Esophagus squamous epithelium (tissue), 5 donors: Measurements from ENCODE around the gene PMEPA1. TPM values are rescaled to one million over a fixed set of nuclear protein-coding genes. Genes with fewer than 3 reads are reported as not detected.

Source experiments
- DNase-seq: peaks from one replicate; lab custom pipeline; 2025; lab: John Stamatoyannopoulos, UW
- H3K27ac ChIP-seq, 4 donors: fragments of 200-600 bp; sonication (generic); one replicate each; pipeline ENCODE4 v1.5.1; 2016 to 2019; ENCODE audit warnings: mild to moderate bottlenecking in 1 of 4
- H3K27me3 ChIP-seq, 4 donors: fragments of 200-600 bp; sonication (generic); 1 replicate in 3 of 4; 2 replicates in 1 of 4; pipeline versions ENCODE4 v1.5.1 to v1.6.0; 2017 to 2021; ENCODE audit warnings: antibody characterized with exemption in 1 of 4
- H3K36me3 ChIP-seq, 3 donors: fragments of 200-600 bp; sonication (generic); one replicate each; pipeline ENCODE4 v1.5.1; 2016 to 2019
- H3K4me1 ChIP-seq, 3 donors: fragments of 200-600 bp; sonication (generic); one replicate each; pipeline ENCODE4 v1.5.1; 2017 to 2019
- H3K4me3 ChIP-seq, 4 donors: fragments of 200-600 bp; sonication (generic); 1 replicate in 3 of 4; 2 replicates in 1 of 4; pipeline ENCODE4 v1.5.1; 2016 to 2019; ENCODE audit warnings: mild to moderate bottlenecking in 2 of 4, moderate library complexity in 1 of 4
- H3K9me3 ChIP-seq, 3 donors: fragments of 200-600 bp; sonication (generic); one replicate each; pipeline ENCODE4 v1.5.1; 2016 to 2019
- POLR2A ChIP-seq, 4 donors: fragments of 450-650 bp; IDR thresholded peaks; one replicate each; pipeline ENCODE4 v1.6.1; 2017; ENCODE audit warnings: antibody characterized with exemption in 4 of 4, mild to moderate bottlenecking in 4 of 4, moderate library complexity in 3 of 4
- WGBS, 2 donors: methylation state at CpG; one replicate each; pipeline ENCODE4 v1.1.5; 2018; 5-methylcytosine and 5-hydroxymethylcytosine counted together
- intact Hi-C: fragments of 100-400 bp; cut with DNase I; formaldehyde crosslinking; loops from one replicate; pipeline ENCODE4 v1.15.0; 2022
- total RNA-seq, 4 donors: library from RNA; depleted of rRNA; stranded (reverse); fragments of >200 nt; gene quantifications; one replicate each; pipeline ENCODE4 v1.1.0, GENCODE V29; 2016
- TF ChIP-seq, protein P1 (sequence below), 6 experiments: fragments of 450-650 bp in 4 of 6; fragments of 200-600 bp in 2 of 6; sonication (generic) in 2 of 6; IDR thresholded peaks; one replicate each; pipeline ENCODE4 v1.5.1; 2016 to 2019; ENCODE audit warnings: antibody characterized with exemption in 6 of 6, mild to moderate bottlenecking in 4 of 6, moderate library complexity in 4 of 6
- donor health status: DM: yes; HTN: yes; CAD: no.

The PMEPA1 gene
- total RNA-seq, 4 donors from 2014 or later, result 0.95 to 4.6 (median 2.6) TPM

DNA sequence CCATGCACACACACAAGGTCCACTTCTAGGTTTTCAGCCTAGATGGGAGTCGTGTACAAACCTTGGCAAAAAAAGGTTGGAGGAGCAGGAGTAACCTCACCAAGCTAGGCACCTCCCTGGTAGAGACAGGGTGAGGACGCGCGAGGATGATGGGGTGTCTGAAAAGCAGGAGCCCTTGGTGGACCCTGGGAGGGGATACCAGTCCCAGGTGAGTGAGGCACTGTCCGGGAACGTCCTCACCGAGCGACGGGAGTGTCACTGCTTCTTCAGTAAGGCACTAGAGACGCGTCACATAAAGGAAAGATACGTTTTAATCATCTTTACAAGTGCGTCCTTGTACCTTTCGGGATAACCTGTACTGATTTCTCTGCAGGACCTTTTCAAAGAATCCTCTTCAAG, 60.2 kb downstream of the PMEPA1 start:
- DNase-seq, result no peak
- Histone ChIP-seq H3K27ac (no peak overlapping the region), H3K4me1 (no peaks in the 10 kb centered on the region), H3K9me3 (no peaks in the 10 kb centered on the region), H3K4me3 (no peak overlapping the region), H3K27me3 (no peaks in the 10 kb centered on the region), H3K36me3 (peaks cover 0 to 23% (median 5%) of the 10 kb centered on the region in 3 donors)
- no peak for TF ChIP-seq POLR2A (IDR thresholded peaks at IDR 0.05)
- TF ChIP-seq, protein P1, sequence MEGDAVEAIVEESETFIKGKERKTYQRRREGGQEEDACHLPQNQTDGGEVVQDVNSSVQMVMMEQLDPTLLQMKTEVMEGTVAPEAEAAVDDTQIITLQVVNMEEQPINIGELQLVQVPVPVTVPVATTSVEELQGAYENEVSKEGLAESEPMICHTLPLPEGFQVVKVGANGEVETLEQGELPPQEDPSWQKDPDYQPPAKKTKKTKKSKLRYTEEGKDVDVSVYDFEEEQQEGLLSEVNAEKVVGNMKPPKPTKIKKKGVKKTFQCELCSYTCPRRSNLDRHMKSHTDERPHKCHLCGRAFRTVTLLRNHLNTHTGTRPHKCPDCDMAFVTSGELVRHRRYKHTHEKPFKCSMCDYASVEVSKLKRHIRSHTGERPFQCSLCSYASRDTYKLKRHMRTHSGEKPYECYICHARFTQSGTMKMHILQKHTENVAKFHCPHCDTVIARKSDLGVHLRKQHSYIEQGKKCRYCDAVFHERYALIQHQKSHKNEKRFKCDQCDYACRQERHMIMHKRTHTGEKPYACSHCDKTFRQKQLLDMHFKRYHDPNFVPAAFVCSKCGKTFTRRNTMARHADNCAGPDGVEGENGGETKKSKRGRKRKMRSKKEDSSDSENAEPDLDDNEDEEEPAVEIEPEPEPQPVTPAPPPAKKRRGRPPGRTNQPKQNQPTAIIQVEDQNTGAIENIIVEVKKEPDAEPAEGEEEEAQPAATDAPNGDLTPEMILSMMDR (IDR thresholded peaks at IDR 0.05), result no peak
- intact Hi-C loops, result loop anchor here (5.0 to 10.0 kb wide), 2 partner anchors 445 to 533 kb away; no protein-coding TSS in a partner anchor
- 85 to 94% methylated on average over 13 to 14 of the region's 14 CpGs for WGBS, 2 donors

DNA sequence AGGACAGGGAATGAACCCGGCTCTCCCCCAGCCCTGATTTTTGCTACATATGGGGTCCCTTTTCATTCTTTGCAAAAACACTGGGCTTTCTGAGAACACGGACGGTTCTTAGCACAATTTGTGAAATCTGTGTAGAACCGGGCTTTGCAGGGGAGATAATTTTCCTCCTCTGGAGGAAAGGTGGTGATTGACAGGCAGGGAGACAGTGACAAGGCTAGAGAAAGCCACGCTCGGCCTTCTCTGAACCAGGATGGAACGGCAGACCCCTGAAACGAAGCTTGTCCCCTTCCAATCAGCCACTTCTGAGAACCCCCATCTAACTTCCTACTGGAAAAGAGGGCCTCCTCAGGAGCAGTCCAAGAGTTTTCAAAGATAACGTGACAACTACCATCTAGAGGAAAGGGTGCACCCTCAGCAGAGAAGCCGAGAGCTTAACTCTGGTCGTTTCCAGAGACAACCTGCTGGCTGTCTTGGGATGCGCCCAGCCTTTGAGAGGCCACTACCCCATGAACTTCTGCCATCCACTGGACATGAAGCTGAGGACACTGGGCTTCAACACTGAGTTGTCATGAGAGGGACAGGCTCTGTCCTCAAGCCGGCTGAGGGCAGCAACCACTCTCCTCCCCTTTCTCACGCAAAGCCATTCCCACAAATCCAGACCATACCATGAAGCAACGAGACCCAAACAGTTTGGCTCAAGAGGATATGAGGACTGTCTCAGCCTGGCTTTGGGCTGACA, 60.8 kb downstream of the PMEPA1 start:
- no peak overlapping the region for H3K4me3 ChIP-seq
- TF ChIP-seq POLR2A (IDR thresholded peaks at IDR 0.05), result no peak
- TF ChIP-seq, protein P1 (IDR thresholded peaks at IDR 0.05), result no peak
- no peaks in the 10 kb centered on the region for H3K27me3 ChIP-seq
- WGBS, 2 donors, result 88 to 92% methylated on average over 8 to 14 of the region's 15 CpGs
- H3K27ac ChIP-seq, result no peak overlapping the region
- no peak for DNase-seq
- H3K4me1 ChIP-seq, result no peaks in the 10 kb centered on the region
- H3K36me3 ChIP-seq, result peaks cover 0 to 23% (median 5%) of the 10 kb centered on the region in 3 donors
- intact Hi-C loops, result no loop called here
- no peaks in the 10 kb centered on the region for H3K9me3 ChIP-seq

DNA sequence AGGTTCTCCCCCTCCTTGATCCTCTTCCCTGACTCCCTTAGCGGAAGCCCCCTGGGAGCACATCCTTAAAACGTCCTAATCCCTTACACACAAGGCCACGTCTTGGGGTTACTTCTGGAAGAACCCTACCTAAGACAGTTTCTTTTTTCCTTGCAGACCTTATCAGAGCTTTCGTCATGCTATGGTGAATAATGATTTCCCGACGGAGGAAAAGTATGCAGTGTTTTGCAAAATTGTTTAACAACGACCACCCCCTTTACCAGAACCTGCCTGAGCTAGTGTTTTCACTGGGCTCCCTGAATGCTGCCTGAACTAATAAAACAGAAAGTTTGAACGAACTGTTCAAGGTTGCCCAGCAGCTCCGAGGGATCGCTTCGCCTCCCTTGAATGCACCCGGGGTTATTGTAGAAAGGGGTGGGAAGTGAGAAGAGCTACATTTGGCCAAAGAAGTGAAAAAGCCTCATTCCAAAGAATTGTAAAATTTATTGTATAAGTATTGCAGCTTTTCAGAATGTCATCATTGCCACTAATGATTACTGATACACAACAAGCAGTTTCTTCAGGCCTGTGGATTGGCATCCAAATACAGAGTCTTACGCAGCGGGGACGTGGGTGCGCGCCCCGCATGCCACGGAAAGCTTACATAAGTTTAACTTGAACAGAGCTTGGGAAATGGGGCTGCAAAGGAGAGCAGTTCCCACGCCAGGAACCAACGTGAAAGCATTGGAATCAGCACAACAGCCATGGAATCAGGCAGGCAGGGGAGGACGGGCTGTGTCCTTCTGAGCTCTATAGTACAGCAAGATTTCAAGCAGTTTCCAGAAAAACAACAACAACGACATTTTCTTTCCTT, 61.7 kb downstream of the PMEPA1 start:
- Histone ChIP-seq H3K27me3 (no peaks in the 10 kb centered on the region), H3K4me3 (no peak overlapping the region), H3K36me3 (peaks cover 0 to 23% (median 5%) of the 10 kb centered on the region in 3 donors), H3K27ac (no peak overlapping the region), H3K9me3 (no peaks in the 10 kb centered on the region), H3K4me1 (no peaks in the 10 kb centered on the region)
- no peak for DNase-seq
- intact Hi-C loops, result no loop called here
- WGBS, 2 donors, result 82% methylated on average over 23 of the region's 23 CpGs
- TF ChIP-seq, protein P1 (IDR thresholded peaks at IDR 0.05), result no peak

DNA sequence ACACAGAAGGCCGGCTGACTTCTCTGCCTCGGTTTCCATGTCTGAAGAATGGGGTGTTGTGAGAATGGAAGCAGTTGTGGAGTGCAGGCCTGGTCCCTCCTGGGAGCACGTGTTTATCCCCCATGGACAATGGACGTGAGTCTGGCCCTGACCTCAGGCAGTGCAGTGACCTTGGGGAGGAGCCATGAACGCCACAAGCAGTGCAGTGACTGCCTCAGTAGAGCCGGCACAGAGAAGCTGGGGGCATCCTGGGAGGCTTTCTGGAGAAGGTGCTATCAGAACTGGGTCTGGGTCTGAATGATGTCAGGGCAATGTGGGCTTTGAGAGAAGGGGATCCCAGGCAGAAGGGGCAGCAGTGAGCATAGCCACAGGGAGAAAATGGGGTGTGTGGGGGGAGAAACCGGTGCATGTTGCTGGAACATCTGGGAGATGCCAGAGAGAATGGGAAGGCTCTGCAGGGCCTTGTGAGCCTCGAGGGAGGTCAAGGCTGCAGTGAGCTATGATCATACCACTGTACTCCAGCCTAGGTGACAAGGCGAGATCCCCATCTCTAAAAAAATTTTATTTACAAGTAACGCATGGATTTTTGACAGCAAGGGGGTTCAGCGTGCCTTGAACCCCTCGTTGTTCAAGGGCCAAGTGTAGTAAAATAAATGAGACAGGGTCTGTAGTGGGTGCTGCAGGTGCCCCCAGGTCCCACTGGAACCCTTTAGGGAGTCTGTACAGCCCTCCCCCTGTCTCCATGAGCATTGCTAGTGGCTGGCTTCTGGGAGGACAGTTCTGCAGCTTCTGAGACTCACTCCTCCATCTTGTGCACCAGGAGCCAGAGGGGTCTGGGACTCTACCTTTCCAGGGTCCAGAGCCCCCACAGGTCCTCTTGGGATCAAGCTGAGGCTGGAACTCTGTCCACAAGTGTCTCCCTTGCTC, 62.5 kb downstream of the PMEPA1 start:
- DNase-seq, result no peak
- intact Hi-C loops, result no loop called here
- H3K9me3 ChIP-seq, result no peaks in the 10 kb centered on the region
- peaks cover 0 to 14% (median 5%) of the 10 kb centered on the region in 3 donors for H3K36me3 ChIP-seq
- no peak overlapping the region for H3K27ac ChIP-seq
- no peak for TF ChIP-seq POLR2A (IDR thresholded peaks at IDR 0.05)
- H3K4me1 ChIP-seq, result no peaks in the 10 kb centered on the region
- no peak overlapping the region for H3K4me3 ChIP-seq
- no peaks in the 10 kb centered on the region for H3K27me3 ChIP-seq
- 67 to 74% methylated on average over 6 to 12 of the region's 12 CpGs for WGBS, 2 donors

DNA sequence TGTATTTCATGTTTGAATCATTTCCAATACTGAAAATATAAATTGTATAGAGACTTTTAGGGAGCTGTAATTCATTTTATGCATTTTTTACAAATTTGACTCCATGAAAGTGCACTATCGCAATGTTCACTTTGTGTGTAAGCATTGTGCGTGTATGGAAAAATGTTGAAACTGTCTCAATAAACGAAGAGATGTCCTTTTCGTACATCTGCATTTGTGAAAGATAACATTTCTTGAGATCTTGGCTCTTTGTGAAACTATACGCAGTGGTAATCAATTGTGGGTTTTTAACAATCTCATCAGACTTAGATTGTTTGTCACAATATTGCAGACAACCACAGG, 70.9 kb downstream of the PMEPA1 start:
- Histone ChIP-seq H3K27me3 (peaks cover 0 to 14% (median 0%) of the 10 kb centered on the region in 4 donors), H3K4me3 (no peak overlapping the region), H3K36me3 (no peaks in the 10 kb centered on the region), H3K27ac (no peak overlapping the region), H3K4me1 (no peaks in the 10 kb centered on the region), H3K9me3 (no peaks in the 10 kb centered on the region)
- intact Hi-C loops, result no loop called here
- WGBS, 2 donors, result 79 to 86% methylated on average over 5 of the region's 5 CpGs
- DNase-seq, result no peak
- TF ChIP-seq, protein P1 (IDR thresholded peaks at IDR 0.05), result no peak
- no peak for TF ChIP-seq POLR2A (IDR thresholded peaks at IDR 0.05)
